Cardiac muscle cell (in vitro differentiated cells and primary cell): ENCODE data around the gene BRCC3. TPM values are rescaled to one million over a fixed set of nuclear protein-coding genes. Genes with fewer than 3 reads are reported as not detected.

Source experiments
- DNase-seq, 2 donors: peaks; one replicate each; pipeline versions ENCODE4 v3.0.0 to v3.0.0-alpha.2; 2010 to 2017; ENCODE audit warnings: low read depth in 1 of 2, low spot score in 1 of 2
- H3K27ac ChIP-seq: fragments of 200-600 bp; sonication (generic); 2 replicates; pipeline ENCODE4 v1.5.1; 2016
- H3K27me3 ChIP-seq: fragments of 200-600 bp; sonication (generic); 2 replicates; pipeline ENCODE4 v1.6.0; 2016; ENCODE audit warnings: control low read depth
- H3K36me3 ChIP-seq: fragments of 200-600 bp; sonication (generic); 2 replicates; pipeline ENCODE4 v1.5.1; 2016; ENCODE audit warnings: control low read depth
- H3K4me1 ChIP-seq: fragments of 200-600 bp; sonication (generic); 2 replicates; pipeline ENCODE4 v1.8.1; 2017; ENCODE audit warnings: low read depth, mild to moderate bottlenecking, mixed run types
- H3K4me3 ChIP-seq: fragments of 200-600 bp; sonication (generic); 2 replicates; pipeline ENCODE4 v1.5.1; 2016; ENCODE audit warnings: mild to moderate bottlenecking
- H3K9me3 ChIP-seq: fragments of 200-600 bp; sonication (generic); 2 replicates; pipeline ENCODE4 v1.5.1; 2017; ENCODE audit warnings: low read depth, mild to moderate bottlenecking, control low read depth
- CTCF ChIP-seq: IDR thresholded peaks from 2 replicates; pipeline ENCODE4 v1.5.1; 2012; ENCODE audit warnings: low read depth, mild to moderate bottlenecking, low read length
- polyA plus RNA-seq: library from polyadenylated mRNA; unstranded; fragments of >200 nt; fragmentation: Nextera tagmentation; extraction: Ambion mirVana; gene quantifications from 2 replicates; pipeline ENCODE4 v1.2.1, GENCODE V29; 2016
- total RNA-seq: library from RNA; depleted of rRNA; stranded (reverse); fragments of >200 nt; gene quantifications from 2 replicates; pipeline ENCODE4 v1.2.3, GENCODE V29; 2016

BRCC3 gene
- total RNA-seq (6.0 and 7.6 TPM in 2 replicates), polyA plus RNA-seq (24.7 and 28.0 TPM in 2 replicates)

- Histone ChIP-seq H3K27me3 (no peaks in the 10 kb centered on the region), H3K27ac (peak within 1 kb of the TSS; percentile 63), H3K36me3 (no peaks in the 10 kb centered on the region), H3K9me3 (no peaks in the 10 kb centered on the region), H3K4me3 (peak within 1 kb of the TSS; percentile 57), H3K4me1 (no peaks in the 10 kb centered on the region)
- TF ChIP-seq CTCF = no peak
- DNase-seq = peak; percentile 83 to 88
Measured at GRCh38 chrX:155070975-155071693, at the start of gene BRCC3, which contains the start of the genes CMC4 and MTCP1. BRCC3 (plus strand) TSS chrX:155071508; CDS start chrX:155071528, 20 bp downstream. CMC4 (minus strand) TSS chrX:155071136; CDS start chrX:155064023, 7,113 bp downstream. MTCP1 (minus strand) TSS chrX:155071136; CDS start chrX:155066010, 5,126 bp downstream.

GRCh38 chrX:155022585-155022984 is 48.7 kb upstream of the BRCC3 start, which contains the start of gene F8:
F8 (minus strand) TSS chrX:155022723; CDS start chrX:155022552, 171 bp downstream.
- no peak for DNase-seq
- no peak for TF ChIP-seq CTCF
- no peaks in the 10 kb centered on the region for H3K36me3 ChIP-seq
- H3K9me3 ChIP-seq = no peaks in the 10 kb centered on the region
- no peak within 1 kb of the TSS for H3K27ac ChIP-seq
- H3K27me3 ChIP-seq = no peaks in the 10 kb centered on the region
- no peaks in the 10 kb centered on the region for H3K4me1 ChIP-seq
- no peak within 1 kb of the TSS for H3K4me3 ChIP-seq

DNA sequence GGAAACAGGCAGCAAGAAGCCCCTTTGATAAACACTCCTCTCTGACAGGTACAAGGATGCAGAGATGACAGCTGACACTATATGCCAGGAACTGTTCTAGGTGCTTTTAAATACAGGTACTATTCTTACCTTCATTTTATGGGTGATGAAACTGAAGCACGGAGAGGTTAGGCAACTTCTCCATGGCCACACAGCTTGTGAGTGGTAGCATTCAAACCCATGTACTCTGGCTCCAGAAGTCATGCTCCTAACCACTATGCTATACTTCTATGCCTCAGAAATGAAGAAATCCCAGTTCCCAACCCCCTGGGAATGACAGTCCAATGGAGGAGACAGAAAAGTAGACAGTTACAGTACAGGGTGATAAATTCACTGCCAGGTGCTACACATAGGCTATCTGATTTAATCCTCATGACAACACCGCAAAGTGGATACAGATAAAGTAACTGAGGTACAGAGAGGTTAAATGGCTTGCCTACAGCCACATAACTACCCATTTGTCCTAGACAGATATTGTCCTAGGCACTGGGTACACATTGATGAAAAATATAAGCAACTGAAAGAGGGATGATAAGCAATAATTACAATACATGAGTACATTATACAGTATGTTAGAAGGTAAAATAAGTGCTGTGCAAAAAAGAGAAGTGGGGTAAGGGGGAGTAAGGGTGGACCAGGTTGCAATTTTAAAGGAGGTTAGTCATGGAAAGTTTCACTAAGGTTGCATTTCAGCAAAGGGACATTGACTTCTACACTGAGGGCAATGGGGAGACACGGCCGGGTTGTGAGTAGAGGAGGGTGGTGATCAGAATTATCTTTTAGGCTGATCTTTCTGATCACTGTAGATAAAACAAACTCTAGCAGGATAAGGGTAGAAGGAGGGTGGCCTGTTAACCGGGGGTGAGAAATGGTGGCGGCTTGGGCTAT is 47.1 kb upstream of the BRCC3 start:
- DNase-seq = no peak

GRCh38 chrX:155026420-155026726 is 44.9 kb upstream of the BRCC3 start:
- Histone ChIP-seq H3K27ac (peak overlapping the region; percentile 99), H3K4me1 (peaks cover 10% of the 10 kb centered on the region), H3K27me3 (no peaks in the 10 kb centered on the region), H3K4me3 (peak overlapping the region; percentile 51), H3K36me3 (no peaks in the 10 kb centered on the region), H3K9me3 (no peaks in the 10 kb centered on the region)
- DNase-seq = no peak
- no peak for TF ChIP-seq CTCF

More for the DNA sequence above, 47.1 kb upstream of the BRCC3 start:
- no peaks in the 10 kb centered on the region for H3K9me3 ChIP-seq
- H3K4me3 ChIP-seq = no peak overlapping the region
- H3K27me3 ChIP-seq = no peaks in the 10 kb centered on the region
- peaks cover 9% of the 10 kb centered on the region for H3K4me1 ChIP-seq
- no peaks in the 10 kb centered on the region for H3K36me3 ChIP-seq
- no peak overlapping the region for H3K27ac ChIP-seq
- no peak for TF ChIP-seq CTCF

GRCh38 chrX:155026727-155027508 is 44.4 kb upstream of the BRCC3 start, which contains the start of gene FUNDC2:
FUNDC2 (plus strand) TSS chrX:155026844; CDS start chrX:155026939, 95 bp downstream.
- Histone ChIP-seq H3K9me3 (no peaks in the 10 kb centered on the region), H3K4me3 (peak within 1 kb of the TSS; percentile 51), H3K27ac (peak within 1 kb of the TSS; percentile 99), H3K36me3 (no peaks in the 10 kb centered on the region), H3K27me3 (no peaks in the 10 kb centered on the region), H3K4me1 (peaks cover 10% of the 10 kb centered on the region)
- no peak for TF ChIP-seq CTCF
- DNase-seq = peak; percentile 93 to 95
